HG03558 (cell line): ENCODE results near the gene CRMP1.

ENCODE experiments used
- ATAC-seq: cut with Tn5 transposase; IDR thresholded peaks from one replicate; pipeline ENCODE4 v1.9.1; 2021; ENCODE audit warnings: moderate number of reproducible peaks; ENCODE audit not compliant: unreplicated experiment; ENCODE audit errors: extremely low read depth

CRMP1 gene

DNA sequence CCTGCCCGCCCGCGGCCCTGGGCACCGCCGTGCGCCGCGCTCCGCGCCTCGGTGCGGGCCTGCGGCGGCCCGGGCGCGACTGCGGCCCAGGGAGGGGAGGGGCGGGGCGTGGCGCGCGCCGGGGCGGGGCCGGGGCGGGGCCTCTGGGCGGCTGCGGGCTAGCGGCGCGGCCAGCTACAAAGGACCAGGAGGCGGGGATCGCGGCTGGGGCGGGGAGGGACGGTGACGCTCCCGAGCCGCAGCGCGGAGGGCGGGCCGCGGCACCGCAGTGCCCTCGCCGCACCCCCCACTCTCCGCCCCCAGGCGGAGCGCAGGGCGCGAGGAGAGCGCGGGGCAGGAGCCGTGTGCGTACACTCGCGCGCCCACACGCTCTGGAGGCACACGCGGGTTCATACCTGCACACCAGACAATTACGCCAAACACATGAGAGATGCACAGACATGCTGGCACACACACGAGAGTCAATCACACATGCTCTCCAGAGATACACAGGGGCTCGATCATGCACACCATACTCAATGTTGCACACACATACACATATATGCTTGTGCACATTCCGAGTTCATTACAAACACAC is at the start of gene CRMP1:
TSS of gene CRMP1 (minus strand) at position 83 of the 577 bp plus-strand sequence. CDS start 117 bp downstream, outside the sequence.
- ATAC-seq = no peak

DNA sequence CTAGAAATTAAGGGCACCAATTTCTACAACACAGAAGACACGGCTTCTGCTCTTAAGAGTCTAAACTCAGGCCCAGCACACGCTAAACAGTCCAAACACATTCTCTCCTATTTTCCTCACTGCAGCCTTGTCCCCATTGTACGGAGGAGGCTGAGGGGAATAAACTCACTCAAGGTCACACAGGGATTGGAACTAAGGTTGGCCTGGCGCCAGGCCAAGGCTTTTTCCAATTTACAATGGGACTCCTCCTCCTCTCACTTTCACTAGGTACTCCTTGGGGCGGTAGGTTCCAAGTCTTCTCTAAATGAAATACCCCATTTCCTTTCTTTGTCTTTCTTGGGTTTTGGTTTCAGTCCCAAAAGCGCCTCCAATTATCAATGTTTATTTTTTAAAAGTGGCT is 48.7 kb upstream of the CRMP1 start:
- no peak for ATAC-seq

DNA sequence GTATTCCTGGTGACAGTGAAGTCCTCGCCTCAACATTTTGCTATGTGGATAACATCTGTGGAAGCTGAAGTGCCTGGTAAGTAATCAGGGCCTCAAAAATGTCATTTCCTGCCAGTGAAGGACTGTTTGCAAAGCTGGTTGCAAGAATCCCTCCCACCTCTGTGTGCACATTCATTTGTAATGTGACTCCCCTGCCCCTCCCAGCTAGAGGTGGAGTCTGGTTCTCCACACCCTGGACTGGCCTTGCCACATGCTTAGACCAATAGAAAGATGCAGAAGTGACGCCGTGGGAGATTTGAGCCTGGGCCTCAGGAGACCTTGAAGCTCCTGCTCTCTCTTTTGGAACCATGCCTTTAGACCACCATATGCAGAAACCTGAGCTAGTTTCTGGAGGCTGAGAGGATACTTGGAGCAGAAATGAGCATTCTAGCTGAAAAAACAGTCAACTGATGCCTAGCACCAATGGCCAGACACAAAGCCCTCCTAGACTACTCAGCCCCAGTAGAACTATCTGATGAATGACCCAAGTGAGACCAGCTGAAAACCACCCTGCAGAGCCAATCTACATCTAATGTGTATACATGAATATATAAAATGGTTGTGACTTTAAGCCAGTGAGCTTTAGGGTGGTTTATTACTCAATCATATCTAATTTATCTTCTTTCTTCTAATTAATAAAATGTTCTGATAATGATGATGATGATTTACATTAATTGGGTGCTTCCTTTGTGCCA is 47.8 kb upstream of the CRMP1 start:
- ATAC-seq = no peak

DNA sequence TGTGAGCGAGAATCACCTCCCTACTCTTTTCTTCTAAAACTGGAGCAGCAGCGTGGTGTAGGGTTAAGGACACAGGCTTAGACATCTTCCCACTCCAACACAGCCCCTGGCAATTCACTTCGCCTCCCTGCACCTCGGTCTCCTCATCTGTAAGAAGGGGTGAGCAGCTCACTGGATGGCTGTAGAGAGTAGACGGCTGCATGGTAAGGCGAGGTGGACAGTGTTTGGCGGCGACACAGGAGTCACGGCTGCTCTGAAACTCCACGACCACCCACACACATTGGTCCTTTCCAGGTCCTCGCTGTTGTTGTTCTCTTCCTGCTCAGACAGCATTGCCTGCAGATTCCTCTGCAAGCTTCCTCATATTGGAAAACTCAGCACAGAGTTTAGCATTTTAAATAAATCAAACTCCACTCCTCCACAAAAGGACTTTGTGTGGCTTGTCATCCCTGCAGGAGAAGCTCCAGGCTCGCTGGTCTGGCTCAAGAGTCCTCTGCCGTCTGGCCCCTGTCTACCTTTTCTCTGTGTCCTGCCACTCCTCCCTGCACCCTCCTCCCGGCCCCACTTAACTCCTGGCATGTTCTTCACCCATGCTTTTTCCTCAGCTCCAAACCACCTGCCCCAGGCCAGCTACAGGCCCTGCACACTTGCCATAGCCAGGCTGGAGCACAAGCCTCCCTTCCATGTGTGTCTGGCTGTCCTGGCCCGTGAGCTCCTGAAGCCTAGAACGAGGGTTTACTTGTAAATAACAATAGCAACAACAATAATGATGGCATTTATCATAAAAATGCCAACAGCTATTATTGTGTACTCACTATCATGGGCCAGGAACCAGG is 41.3 kb upstream of the CRMP1 start:
- no peak for ATAC-seq

DNA sequence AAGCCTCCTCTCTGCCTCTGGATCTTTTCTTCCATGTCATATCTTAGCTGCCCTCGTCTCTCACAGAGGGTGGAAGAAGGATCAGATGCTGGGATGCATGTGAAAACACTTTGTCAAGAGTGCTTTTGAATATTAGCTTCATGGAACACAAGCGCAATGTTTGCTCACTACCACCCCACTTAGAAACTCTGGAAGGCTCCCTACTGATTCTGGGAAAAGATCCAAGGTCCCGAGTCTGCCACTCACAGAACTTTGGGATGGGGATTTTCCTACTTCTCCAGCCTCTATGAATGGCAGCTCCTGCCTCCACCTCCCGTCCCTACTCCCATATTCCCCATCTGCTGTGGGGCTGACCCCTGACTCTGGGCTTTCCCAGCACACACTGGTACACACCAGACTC is 40.2 kb upstream of the CRMP1 start:
- ATAC-seq = no peak

DNA sequence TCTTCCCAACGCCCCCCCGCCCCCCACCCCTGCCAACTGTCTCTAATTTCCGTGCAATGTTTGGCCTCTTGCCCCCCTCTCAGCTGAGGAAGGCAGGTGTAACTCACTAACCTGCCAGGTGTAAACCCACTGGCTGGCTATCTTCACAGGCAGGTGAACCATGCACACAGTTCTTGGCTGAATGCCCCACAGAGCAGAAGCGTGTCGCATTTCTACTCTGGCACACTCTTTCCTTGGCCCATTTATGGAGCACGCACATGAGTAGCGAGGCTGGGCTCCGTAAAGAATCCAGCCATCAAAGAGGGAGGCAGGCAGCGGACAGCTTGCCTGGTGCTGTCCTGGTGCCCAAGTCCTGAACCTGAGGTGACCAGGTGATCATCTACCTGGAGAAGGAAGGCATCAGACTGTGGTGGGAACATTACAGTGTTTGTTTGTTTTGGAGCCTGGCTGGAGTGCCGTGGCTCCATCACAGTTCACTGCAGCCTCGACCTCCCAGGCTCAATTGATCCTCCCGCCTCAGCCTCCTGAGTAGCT is 39.2 kb upstream of the CRMP1 start:
- ATAC-seq = no peak

DNA sequence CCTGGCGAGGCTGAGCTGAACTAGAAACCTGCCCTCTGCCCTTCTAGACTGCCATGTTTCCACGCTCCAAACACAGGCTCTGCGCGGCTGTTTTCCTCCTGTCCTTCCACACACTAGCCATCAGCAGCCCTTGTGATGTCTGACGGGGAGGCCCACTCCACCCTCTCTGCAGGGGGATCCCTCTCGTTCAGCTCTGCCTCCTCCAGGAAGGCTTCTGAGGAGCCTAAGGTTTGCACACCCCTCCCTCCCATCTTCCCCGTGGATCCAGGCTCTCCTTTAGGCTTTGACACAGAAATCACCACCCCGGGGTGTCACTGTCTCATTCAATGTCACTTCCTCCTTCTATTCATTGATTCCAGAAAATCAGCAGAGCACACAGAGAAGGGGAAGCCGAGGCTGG is 38.6 kb upstream of the CRMP1 start:
- ATAC-seq = no peak

DNA sequence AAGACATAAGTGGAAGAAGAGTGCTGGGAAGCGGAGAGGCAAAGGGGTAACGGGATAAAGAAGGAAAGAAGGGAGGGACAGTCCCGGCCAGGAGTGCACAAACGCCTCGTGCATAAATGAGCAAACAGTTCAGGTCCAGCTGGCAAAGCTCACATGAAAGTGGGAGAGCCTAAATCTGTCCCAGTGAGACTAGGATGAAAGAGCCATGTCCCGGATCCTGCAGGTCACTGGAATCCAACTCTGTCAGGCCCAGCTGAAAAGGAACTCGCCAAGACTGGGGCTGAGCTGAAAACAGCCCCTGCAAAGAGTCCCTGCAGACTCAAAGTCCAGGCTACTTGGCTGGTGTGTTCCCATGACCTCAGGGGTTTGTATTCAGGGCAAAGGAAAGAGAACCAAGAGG is 38.0 kb upstream of the CRMP1 start:
- no peak for ATAC-seq

DNA sequence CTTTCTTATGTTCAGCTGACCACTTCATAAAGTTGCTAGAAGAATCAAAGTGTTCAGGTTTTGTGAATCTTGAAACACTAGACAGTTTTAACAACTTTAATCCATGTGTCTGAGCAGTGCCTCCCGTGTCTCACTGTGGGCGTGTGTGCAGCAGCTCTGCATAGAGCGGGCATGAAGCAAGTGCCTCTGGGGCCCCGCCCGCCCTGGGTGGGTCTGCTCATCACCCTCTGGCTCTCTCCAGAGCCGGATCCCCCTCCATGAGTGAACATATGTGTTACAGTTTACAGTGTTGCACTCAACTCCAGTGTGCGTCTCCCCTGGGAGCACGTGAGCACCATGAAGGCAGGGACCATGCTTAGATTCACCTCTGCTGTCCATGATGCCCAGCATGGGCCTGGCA is 37.6 kb upstream of the CRMP1 start:
- no peak for ATAC-seq

DNA sequence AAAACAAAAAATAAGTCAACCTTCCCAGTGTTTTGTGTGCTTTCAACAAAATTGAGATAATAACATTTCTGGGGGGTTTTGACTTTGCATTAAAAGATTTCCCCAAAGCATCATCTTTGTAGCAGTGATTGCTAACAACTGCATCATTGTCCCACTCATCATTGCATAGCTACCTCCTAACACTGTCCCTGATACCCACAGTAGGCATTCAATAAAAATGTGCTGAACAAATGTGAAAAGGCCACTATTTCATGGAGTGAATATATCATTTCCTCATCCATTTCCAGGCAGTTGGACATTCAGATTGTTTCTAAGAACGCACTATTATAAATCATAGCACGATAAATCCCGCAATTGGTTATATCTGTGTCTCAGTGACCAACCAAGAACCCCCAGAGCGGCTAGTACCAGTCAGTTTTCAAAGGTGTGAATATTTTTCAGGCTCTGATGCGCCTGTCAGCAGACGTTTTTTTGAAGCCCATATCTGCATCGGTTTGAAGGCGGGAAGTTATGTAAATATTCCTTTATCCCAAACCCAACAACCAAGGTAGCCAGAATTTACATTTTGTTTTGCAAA is 36.0 kb upstream of the CRMP1 start:
- no peak for ATAC-seq

DNA sequence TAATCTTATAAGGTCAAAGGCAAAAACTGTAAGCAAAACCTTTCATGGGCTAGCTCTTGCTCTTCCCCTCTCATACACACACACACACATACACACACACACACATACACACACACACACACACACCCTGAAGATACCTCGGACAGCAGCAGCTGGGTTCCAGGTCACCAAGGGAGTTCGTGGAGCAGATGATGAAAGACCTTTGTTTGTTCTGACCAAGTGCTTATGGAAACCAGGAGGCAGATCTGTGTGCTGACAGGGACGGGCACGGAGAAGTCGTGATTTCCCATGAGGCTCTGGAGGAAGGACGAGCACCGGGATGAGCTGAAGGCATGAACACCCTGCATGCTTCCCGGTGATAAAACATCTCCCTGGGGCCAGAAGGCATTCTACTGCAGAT is 35.4 kb upstream of the CRMP1 start:
- ATAC-seq = no peak

DNA sequence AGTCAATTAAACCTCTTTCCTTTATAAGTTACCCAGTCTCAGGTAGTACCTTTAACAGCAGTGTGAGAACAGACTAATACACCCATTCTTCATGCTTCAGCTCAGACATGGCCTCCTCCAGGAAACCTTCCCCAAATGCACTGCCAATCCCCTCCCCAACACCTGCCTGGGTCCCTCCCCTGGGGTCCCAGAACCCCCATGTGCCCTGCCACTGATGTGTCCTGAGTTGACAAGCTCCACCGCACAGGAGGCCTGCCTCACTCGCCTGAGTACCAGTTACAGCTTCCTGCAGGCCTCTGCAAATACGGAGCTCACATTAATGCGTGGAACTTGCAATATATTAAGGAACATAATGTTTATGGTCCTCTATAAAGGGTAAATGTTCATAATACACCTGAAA is 34.9 kb upstream of the CRMP1 start:
- ATAC-seq = no peak

DNA sequence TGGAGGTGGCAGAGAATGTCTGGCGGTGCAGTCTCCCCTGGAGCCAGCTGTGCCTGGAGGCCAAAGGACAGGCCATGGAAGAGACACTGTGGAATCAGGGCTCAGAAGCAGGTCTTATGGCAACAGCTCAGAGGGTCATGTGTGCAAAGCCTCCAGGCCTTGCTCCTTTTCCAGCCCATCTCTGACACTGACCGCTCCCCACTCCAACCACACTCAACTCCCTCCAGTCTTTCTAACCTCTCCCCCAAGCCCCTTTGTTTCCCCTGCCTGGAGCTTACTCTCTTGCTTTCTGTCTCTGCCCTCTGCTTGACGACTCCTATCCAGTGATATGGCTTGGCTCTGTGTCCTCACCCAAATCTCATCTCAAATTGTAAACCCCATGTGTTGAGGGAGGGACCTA is 34.2 kb upstream of the CRMP1 start:
- ATAC-seq = no peak

DNA sequence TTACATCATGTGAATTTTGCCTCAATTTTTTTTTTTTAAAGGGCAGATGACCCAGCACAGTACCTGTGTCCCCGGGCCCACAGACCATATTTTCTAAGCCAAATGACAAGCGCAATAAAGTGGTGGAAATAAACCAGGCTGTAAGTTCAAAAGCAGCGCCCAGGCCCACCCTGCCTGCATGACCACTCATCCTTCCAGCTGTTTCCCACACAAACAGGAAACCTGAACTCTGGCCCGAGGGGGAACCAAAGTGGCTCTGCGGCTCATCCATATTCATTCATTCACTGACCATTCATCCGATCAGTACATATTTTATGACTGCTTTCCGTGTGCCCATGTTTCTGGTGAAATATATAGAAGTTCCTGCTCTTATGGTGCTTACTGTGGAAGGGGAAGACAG is 33.7 kb upstream of the CRMP1 start:
- ATAC-seq = no peak

DNA sequence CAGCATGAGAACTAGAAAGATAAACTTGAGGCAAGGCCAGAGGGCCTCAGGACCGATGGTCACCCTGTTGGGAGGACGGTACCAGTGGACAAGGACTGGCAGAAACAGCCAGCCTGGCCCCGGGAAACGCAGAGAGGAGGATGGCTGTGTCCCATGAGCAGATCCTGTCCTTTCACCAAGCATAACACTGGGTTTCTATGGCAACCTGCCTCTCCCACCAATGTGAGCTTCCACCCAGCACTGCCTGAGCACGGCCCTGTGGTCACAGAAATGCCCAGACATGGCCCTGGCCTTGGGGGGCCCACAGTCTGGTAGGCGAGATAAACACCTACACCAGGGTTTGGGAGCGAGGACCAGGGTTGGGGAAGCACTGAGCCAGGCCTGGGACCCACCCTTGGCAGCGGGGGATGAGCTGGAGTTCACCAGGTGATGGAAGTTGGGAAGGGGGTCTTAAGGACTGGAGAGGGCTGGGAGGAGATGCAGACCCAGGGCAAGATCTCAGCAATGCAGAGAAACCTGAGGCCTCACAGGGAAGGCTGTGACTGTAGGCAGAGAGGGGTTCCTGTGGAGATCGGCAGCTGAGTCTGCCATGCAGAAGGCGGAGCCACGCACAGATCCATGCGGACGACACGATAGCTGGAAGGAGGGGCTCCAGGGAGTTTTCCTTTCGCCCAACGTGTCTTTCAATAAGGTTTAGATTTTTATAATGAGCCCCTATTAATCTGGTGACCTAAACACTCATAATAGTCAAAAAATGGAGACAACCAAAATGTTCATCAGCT is 32.7 kb upstream of the CRMP1 start:
- no peak for ATAC-seq

DNA sequence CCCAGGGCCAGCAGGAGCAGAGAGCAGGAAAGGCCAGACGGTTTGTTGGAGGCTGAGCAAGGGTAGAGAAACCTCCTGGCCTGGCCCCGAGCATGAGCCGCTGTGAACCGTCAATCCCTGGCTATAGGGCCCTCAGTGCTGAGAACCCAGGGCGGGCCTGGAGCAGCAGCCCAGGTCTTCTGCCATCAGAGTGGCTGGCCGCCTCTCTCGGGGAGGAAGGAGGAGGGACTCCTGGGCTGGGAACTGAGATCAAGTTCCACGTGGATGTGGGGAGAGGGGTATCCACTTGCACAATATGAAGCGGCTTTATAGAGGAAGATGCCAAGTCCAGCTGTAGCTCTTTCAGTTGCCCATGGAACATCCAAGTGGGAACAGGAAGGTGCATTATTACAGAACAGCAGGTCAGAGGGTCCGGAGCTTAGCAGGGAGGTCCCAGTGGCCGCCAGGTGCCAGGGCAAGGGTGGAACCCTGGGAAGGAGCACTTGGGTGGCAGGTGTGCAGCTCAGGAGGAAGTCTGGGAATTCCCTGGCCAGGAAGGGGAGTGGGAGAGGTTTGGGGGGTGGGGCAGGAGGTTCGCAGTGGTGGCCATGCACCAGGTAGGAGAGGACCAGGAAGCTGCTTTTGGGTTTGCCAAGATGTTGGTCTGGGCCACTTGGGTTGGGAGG is 31.7 kb upstream of the CRMP1 start:
- no peak for ATAC-seq

DNA sequence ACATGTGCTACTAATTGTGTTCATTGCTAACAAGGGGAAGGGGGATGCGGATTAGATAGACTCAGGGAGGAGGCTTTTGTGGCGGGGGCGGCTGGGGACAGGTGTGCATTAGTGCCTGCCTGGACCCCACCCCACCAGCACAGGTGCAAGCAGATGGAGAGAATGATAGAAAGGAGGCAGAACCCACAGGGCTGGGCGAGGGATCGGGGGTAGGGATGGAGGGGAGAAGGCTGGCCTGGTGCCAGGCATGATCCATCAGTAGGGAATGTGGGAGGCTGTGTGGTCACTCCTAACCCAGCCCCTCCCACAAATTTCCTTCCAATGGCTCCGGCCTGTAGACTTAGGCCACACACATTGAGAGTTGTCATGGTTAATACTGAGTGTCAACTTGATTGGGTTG is 30.5 kb upstream of the CRMP1 start:
- no peak for ATAC-seq

DNA sequence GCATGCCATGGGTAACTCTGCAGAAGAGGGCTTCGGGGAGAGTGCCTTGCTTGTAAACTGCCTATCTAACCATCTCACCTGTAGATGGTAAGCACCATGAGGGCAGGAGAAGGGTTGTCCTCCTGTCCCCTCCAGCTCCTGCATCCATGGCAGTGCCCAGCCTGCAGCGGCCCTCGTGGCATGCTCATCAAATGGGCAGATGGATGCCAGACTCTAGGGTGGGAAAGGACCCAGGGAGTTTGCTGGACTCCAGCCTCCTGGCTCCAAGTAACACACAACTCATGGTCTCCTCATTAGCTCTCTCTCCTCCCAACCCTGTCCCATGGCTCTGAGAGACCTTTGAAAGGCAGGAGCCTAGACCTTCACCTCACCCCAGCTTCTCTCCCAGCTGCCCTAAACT is 29.7 kb upstream of the CRMP1 start:
- ATAC-seq = no peak

DNA sequence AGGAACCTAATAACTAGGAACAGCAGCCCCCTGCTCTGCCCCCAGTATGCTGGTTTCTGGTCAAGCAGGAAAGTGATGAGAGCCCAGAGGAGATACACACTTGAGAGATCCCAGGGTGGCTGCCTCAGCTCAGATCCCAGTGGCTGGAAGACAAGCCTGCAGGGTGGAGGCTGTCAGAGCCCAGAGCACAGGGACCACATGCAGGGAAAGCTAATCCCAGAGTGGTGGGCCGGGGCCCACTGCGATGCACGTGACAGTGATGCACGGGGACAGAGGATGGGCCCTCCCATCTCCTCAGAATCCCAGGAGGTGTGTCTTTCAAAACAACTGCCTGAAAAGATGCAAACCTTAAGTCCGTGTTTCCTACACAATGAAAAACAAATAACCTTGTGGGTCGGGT is 29.1 kb upstream of the CRMP1 start:
- no peak for ATAC-seq
